NCI-H524 treated with DMSO at 0.1 percent for 48 hours (cell line): ENCODE measurements around the gene MGAT4C.

Experiments
- DNase-seq: peaks from one replicate; lab custom pipeline; 2025; lab: John Stamatoyannopoulos, UW

The MGAT4C gene

DNA sequence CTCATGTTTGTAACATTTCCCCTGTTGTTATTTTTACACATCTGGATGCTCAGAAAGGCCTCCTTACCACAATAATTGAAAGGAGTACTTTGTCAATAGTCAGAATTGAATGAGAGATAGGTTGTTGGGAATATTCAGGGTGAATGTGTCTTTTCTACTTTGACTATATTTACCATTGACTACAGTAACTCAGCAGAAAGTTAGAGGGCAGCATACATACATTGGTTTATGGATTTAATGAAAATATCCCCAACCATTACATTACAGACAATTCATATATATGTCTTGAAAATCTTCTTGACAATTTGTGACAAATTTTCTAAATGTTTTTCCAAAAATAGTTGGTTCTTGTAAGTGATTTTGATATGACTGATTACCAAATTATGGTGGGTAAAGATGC, 284.4 kb downstream of the MGAT4C start:
- no peak for DNase-seq

DNA sequence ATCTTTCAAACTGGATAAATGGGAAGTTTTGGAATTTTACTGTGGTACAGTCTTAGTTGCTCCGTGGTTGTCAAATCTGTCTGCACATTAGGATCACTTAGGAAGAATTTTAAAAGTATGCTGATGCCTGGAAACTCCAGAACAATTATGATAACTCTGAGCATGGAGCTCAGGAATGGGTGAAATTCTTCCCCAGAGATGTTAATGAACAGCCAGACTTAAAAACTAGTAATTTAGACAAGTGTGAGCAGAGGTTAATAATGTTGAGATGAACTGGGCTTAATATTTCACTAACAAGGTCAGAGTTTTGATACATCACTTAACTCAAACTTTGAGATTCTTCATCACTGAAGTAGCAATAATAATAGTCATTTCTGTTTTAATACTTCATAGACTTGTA, 287.6 kb downstream of the MGAT4C start:
- no peak for DNase-seq

DNA sequence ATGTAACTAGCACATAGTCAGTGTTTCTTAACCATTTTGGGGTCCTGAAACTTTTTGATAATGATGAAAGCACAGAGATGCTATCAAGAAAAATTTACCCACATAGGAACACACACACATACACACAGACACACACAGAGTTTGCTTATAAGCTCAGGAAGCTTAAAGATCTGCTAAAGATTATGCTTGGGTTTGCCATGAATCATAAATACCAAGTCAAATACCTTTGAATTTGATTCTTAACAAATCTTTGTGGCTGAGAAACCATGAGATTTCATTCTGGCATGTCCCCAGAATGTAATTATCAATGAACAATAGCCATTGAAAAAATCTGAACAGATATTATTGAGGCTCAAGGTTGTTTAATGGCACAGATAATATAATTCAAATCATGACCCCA, 292.9 kb downstream of the MGAT4C start:
- no peak for DNase-seq

DNA sequence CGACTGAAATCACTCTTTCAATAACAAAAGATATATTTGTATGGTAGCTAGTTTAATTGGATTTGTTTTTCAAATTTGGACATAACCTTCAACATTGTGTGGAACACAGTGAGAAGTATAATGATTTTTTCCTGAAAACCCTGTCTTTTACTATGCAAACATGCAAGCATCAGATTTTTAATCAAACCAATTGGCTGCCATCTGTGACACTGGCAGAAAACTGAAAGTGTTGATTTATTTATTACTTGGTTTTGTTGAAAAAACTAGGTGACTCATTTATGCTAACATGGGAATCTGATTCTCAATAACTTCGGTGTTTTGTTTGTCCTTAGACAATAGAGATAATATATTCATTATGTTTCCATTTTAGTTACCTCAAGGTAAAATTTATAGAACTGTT, 300.1 kb downstream of the MGAT4C start:
- DNase-seq, result no peak

DNA sequence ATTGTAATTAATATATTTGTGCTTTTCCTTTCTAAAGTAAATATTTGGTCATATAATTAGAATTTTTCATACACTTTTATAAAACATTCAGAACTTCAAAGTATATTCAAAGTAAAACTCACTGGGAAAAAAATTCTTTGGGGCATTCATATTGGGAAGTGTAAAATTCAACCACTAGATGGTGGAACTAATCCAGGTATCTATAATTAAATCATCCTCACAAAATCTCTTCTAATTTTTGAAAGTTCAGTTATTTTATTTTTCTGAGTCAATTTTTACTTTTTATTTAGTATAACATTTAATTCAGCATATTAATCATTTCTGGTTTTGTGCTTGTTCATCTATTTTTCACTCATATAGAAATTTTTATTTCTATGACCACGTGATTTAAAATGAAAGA, 301.1 kb downstream of the MGAT4C start:
- DNase-seq, result no peak

DNA sequence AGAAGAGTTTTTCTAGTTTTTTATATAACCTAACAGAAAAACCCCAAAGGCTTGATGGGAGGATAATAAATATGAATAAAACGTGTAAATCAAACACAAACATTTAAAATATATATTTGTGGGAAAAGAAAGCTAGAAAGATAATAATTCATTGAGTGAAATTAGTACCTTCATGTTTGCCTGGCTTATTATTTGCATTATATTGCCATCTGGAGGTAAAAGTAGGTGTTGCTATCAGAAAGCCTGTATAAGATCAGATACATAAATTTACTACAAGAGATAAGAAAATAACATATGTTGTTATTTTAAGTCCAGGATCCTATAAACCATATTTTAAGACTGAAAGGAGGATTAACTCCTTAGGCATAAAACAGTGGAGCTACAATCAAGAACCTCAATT, 304.4 kb downstream of the MGAT4C start:
- no peak for DNase-seq

DNA sequence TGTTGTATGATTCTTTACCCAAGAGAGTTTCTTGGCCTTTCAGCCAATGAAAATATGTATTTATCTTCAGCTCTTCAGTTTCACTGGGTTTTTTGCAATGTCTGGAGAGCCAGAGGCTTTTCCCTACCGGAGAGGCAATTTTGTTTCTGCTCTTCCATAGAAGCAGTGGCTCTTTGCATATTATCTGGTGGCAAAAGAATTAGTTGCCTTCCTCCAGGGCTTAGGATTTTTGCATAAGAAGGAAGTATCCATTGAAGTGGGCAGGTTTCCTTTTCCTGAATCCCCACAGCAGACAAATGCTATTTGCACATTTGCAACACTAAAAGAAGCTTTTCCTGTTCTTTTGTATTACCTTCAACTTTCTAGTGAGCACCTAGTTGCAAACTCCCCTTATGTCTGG, 306.9 kb downstream of the MGAT4C start:
- DNase-seq, result no peak

DNA sequence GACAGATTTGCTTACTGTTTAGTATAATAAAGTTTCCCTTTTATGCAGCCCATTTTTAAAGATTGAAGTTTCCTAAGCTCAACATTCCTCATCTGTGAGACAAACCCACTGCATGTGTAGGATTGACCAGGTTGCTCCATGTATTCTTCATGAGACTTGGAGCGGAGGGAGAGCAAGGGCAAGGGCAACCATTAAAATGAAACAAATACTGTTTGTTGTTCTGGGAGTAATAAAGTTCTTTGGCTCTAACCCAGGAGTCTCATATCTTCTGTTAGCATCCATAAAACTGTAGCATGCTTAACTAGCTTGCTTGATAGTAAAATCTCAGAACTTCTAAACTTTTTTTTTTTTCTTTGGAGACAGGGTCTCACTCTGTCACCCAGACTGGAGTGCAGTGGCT, 307.9 kb downstream of the MGAT4C start:
- DNase-seq, result no peak

DNA sequence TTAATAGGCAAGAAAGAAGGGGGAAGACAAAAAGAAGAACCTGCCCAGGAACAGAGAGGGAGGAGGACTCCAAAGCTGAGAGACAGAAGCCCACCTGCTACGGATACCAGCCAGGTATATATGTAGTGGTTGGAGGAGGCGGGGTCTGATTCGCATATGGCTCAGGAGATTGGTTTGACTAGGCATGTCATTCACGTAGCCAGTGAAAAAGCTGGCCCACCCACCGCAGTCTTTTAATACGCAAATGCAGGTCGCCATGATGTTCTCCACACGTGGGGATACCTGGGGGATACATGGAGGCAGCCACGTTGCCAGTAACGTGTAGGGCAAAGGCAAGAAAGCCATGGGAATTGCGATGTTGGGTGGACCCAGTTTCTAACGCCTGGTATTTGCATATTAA, 308.9 kb downstream of the MGAT4C start:
- DNase-seq, result no peak

DNA sequence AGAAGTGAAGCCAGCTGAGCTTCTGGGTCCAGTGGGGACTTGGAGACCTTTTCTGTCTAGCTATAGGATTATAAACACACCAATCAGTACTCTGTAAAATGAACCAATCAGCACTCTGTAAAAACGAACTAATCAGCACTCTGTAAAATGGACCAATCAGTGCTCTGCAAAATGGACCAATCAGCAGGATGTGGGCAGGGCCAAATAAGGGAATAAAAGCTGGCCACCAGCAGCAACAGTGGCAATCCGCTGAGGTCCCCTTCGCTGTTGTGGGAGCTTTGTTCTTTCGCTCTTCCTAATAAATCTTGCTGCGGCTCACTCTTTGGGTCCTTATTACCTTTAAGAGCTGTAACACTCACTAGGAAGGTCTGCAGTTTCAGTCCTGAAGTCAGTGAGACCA, 309.8 kb downstream of the MGAT4C start:
- DNase-seq, result no peak

DNA sequence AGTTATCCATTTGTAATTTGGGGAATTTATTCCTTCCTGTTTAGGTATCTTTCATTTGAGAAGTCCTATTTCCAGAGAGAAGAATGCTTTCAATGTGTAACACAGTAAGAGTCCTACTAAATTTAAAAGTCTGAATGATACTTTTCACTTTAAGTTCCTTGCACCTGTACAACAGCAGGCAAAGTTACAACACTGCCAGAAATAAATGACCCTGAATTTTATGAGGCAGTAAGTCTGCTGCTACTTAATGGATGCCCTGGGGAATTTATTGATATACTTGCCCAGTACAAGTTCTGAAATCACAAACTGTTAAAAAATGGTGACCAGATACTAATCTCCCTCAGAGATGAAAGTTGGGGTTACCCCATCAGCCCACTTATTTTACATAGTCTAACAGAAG, 329.0 kb downstream of the MGAT4C start:
- DNase-seq, result no peak

DNA sequence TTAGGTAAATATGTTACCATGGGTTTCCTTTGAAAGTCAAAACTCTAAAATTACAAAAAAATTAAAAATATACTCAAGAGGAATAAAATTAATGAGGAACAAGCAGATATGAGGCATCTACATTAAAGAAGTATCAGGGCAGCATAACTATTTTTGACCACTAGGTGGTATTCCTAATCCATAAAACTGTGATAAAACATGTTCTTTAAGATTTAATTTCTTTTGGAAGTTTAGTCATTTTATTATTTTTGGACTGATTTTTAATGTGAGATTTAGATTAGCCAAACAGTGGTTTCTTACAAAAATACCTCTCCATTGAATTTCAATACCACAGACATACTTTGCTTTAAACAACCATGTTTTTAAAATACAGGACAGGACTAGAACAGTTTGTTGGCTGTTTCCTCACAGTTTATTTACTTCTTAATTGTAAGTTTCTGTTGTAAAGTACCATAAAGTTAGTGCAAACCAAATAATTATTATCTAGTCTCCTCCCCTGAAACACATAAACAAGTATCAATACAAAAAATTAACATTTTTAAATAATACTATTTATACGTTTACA, 332.3 kb downstream of the MGAT4C start:
- no peak for DNase-seq

DNA sequence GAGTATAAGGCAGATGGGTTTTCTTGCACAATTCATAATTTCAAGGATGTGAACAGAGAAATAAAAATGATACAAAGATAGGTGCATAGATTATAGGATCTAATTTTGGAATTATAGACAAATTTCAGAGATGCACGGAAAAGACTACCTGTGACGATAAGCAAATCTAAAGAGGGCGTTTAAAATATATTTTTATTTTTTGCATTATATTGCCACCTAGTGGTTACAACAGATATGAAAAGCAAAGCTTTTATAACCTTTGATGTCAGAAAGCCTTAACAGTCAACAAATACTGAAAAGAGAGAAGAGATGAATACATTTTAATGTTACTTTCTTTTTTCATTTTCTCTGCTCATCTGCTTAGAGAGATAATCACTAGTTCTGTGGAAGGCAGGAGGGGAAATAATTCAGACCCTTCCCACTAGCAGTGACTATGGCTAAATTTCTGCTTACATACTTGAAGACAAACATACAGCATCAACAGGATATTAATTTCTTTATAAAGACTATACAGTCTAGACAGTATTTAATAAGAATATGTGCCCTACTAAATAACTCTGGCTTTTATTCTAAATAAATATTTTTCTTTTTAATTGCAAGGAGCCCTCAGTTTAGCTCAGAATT, 335.8 kb downstream of the MGAT4C start:
- no peak for DNase-seq
